ENCODE results near the gene PDE4B. TPM values are rescaled to one million over a fixed set of nuclear protein-coding genes. Genes with fewer than 3 reads are reported as not detected.

PDE4B gene
- total and polyA plus RNA-seq, 2 of the 13 experiments (the other 11 are each of a cell fraction or from before 2014, with no cell fraction given), result not detected

- Histone ChIP-seq H3K4me1 (ENCODE audit: insufficient read depth, low read length) (no peaks in the 10 kb centered on the region), H3K4me2 (ENCODE audit: low read depth, low read length) (no peak overlapping the region), H3K36me3 (replicated peaks in 1 of 2; ENCODE audit: control insufficient read depth in 1 of 2, insufficient read depth in 2 of 2, low read length in 2 of 2) (no peaks in the 10 kb centered on the region), H4K20me1 (ENCODE audit: insufficient read depth, low read length) (no peaks in the 10 kb centered on the region), H3K79me2 (ENCODE audit: insufficient read depth, low read length) (no peaks in the 10 kb centered on the region), H3K27me3 (ENCODE audit: control insufficient read depth in 1 of 2, insufficient read depth in 2 of 2, low read length in 2 of 2) (no peaks in the 10 kb centered on the region), H3K9me3 (ENCODE audit: low read length) (no peaks in the 10 kb centered on the region), H3K9ac (ENCODE audit: insufficient read depth, low read depth, low read length) (no peak overlapping the region), H3K27ac (ENCODE audit: extremely low read length, insufficient read depth, low read length) (no peak overlapping the region), H3K4me3 (replicated peaks in 1 of 3; ENCODE audit: insufficient read depth in 1 of 3, low read depth in 2 of 3, low read length in 3 of 3) (no peak overlapping the region), H2AFZ (ENCODE audit: low read length) (no peak overlapping the region)
- TF ChIP-seq ZFY (CRISPR knock-in tag; IDR thresholded peaks at IDR 0.05), result no peak
- TF ChIP-seq GZF1 (CRISPR knock-in tag; IDR thresholded peaks at IDR 0.05), result no peak
- TF ChIP-seq ZNF577 (CRISPR knock-in tag; IDR thresholded peaks at IDR 0.05; ENCODE audit: borderline replicate concordance, low read depth), result no peak
- TF ChIP-seq ZNF253 (CRISPR knock-in tag; IDR thresholded peaks at IDR 0.05; ENCODE audit: borderline replicate concordance), result no peak
- no peak for TF ChIP-seq ZNF383 (CRISPR knock-in tag; IDR thresholded peaks at IDR 0.05; ENCODE audit: borderline replicate concordance)
- no peak for TF ChIP-seq ZNF205 (CRISPR knock-in tag; IDR thresholded peaks at IDR 0.05)
- TF ChIP-seq FLYWCH1 (CRISPR knock-in tag; IDR thresholded peaks at IDR 0.05), result no peak
- no peak for TF ChIP-seq ZIK1 (CRISPR knock-in tag; IDR thresholded peaks at IDR 0.05; ENCODE audit: borderline replicate concordance, low read depth)
- TF ChIP-seq CREM (IDR thresholded peaks at IDR 0.05), result no peak
- TF ChIP-seq CREM (CRISPR knock-in tag; IDR thresholded peaks at IDR 0.05), result no peak
- TF ChIP-seq TFDP1 (CRISPR knock-in tag; IDR thresholded peaks at IDR 0.05; ENCODE audit: borderline replicate concordance), result no peak
- no peak for TF ChIP-seq ASH2L (IDR thresholded peaks at IDR 0.05; ENCODE audit: insufficient read length, low read depth, low read length)
- no peak for TF ChIP-seq ELF4 (CRISPR knock-in tag; IDR thresholded peaks at IDR 0.05; ENCODE audit: borderline replicate concordance)
- no peak for TF ChIP-seq SNAI1 (CRISPR knock-in tag; IDR thresholded peaks at IDR 0.05; ENCODE audit: borderline replicate concordance)
- no peak for TF ChIP-seq RARG (CRISPR knock-in tag; IDR thresholded peaks at IDR 0.05; ENCODE audit: low read depth)
- no peak for TF ChIP-seq ZC3H4 (CRISPR knock-in tag; IDR thresholded peaks at IDR 0.05; ENCODE audit: borderline replicate concordance)
- TF ChIP-seq ZFP91 (CRISPR knock-in tag; IDR thresholded peaks at IDR 0.05; ENCODE audit: borderline replicate concordance), result no peak
- TF ChIP-seq NFKBIZ (CRISPR knock-in tag; IDR thresholded peaks at IDR 0.05), result no peak
- TF ChIP-seq ZNF275 (CRISPR knock-in tag; IDR thresholded peaks at IDR 0.05; ENCODE audit: borderline replicate concordance), result no peak
- in situ Hi-C loops (cut with HindIII; ENCODE audit: extremely low pct_ligation_motif_present, low pct_unique_long_range_greater_than_20kb), result no loop called here
- FAIRE-seq (no peak), DNase-seq (ENCODE audit: low spot score) (no peak), ATAC-seq (no peak)
- POLR2A ChIA-PET, result no interaction called here
- WGBS (ENCODE audit: low lambda C conversion rate), result 2% methylated on average over 2 of the region's 2 CpGs
- CTCF ChIA-PET (ENCODE audit: low intra/inter-chr PET ratio, low total read pairs), result no interaction called here
- intact Hi-C loops (cut with micrococcal nuclease; ENCODE audit: unreplicated experiment), result no loop called here
- BruUV-seq (replicated peaks), result no TSS peak
These were observed 201.5 kb downstream of the PDE4B start for GRCh38 chr1:65994223-65994622.

Data from HepG2 (cell line).